ENCODE data around the gene RPL6. TPM values are rescaled to one million over a fixed set of nuclear protein-coding genes. Genes with fewer than 3 reads are reported as not detected.

The RPL6 gene
- polyA plus RNA-seq, 1 of the 3 experiments (the other 2 are of a cell fraction): 2,073 TPM

GRCh38 chr12:112374166-112374740 lies 35.2 kb downstream of the RPL6 start:
- Histone ChIP-seq H3K4me2 (no peak overlapping the region), H3K4me1 (ENCODE audit: control insufficient read depth in 1 of 2, insufficient read depth in 2 of 2, low read depth in 1 of 2, low read length in 1 of 2) (no peaks in the 10 kb centered on the region), H3K27ac (ENCODE audit: low read depth in 2 of 2, low read length in 1 of 2) (no peak overlapping the region), H3K27me3 (ENCODE audit: insufficient read depth) (no peaks in the 10 kb centered on the region), H3K4me3 (ENCODE audit: low read depth in 2 of 2, low read length in 1 of 2) (no peak overlapping the region), H4K20me1 (ENCODE audit: insufficient read depth) (peaks cover 34% of the 10 kb centered on the region), H3K9me2 (no peaks in the 10 kb centered on the region), H3F3A (replicated peaks; ENCODE audit: insufficient read depth) (peaks cover 6% of the 10 kb centered on the region), H2AFZ (ENCODE audit: low read depth) (no peak overlapping the region), H3K36me3 (replicated peaks in 1 of 2; ENCODE audit: control insufficient read depth in 1 of 2, insufficient read depth in 2 of 2, low read length in 1 of 2) (no peaks in the 10 kb centered on the region), H3K9me3 (no peaks in the 10 kb centered on the region), H3K9ac (no peak overlapping the region), H3K79me2 (ENCODE audit: insufficient read depth) (peaks cover 95% of the 10 kb centered on the region)
- 90% methylated on average over 3 of the region's 3 CpGs for WGBS (ENCODE audit: low lambda C conversion rate)
- DNase-seq: no peak
- TF ChIP-seq FOSL2 (IDR thresholded peaks at IDR 0.05; ENCODE audit: borderline replicate concordance, low read depth) (no peak), CTCF (IDR thresholded peaks at IDR 0.05) (no peak), TEAD4 (IDR thresholded peaks at IDR 0.05; ENCODE audit: borderline replicate concordance, insufficient read depth) (no peak), TCF12 (IDR thresholded peaks at IDR 0.05) (no peak), NFIC (IDR thresholded peaks at IDR 0.05; ENCODE audit: borderline replicate concordance) (no peak), RCOR1 (IDR thresholded peaks at IDR 0.05; ENCODE audit: low read length) (no peak), FOXM1 (IDR thresholded peaks at IDR 0.05; ENCODE audit: low read depth) (no peak), MEF2A (IDR thresholded peaks at IDR 0.05; ENCODE audit: borderline replicate concordance, low read depth) (no peak), SMC3 (IDR thresholded peaks at IDR 0.05; ENCODE audit: low read depth, low read length) (no peak), CHD2 (IDR thresholded peaks at IDR 0.05; ENCODE audit: low read length, partially characterized antibody) (no peak), JUND (IDR thresholded peaks at IDR 0.05) (no peak), ELF1 (IDR thresholded peaks at IDR 0.05) (no peak), IRF3 (IDR thresholded peaks at IDR 0.05; ENCODE audit: low read depth, low read length) (no peak), RXRA (IDR thresholded peaks at IDR 0.05; ENCODE audit: borderline replicate concordance, low read depth) (no peak), TAF1 (IDR thresholded peaks at IDR 0.05; ENCODE audit: borderline replicate concordance, low read depth, low read length) (no peak), POLR2AphosphoS5 (IDR thresholded peaks at IDR 0.05; ENCODE audit: low read depth, low read length) (no peak), MAX (IDR thresholded peaks at IDR 0.05; ENCODE audit: low read depth) (no peak), SIN3A (IDR thresholded peaks at IDR 0.05; ENCODE audit: borderline replicate concordance, low read depth, low read length) (no peak), YY1 (IDR thresholded peaks at IDR 0.05; ENCODE audit: low read depth) (no peak)
- POLR2A ChIA-PET: no interaction called here
- CTCF ChIA-PET: interaction anchor here (1.1 to 1.6 kb wide), 3 partner anchors 13 to 15 kb away, joined by 3 to 10 read pairs (median 3); no protein-coding TSS in a partner anchor
